Measurements from ENCODE around the gene ZNF385D.

- TF ChIP-seq CTCF (IDR thresholded peaks at IDR 0.05) (no peak), POLR2A (IDR thresholded peaks at IDR 0.05) (no peak)
These were observed 242.8 kb downstream of the ZNF385D start for GRCh38 chr3:21508246-21508645.
